Suprapubic skin (tissue), 4 donors: Measurements from ENCODE around the gene ZDHHC24.

Source experiments
- EP300 ChIP-seq: sonication (generic); formaldehyde crosslinking; IDR thresholded peaks from one replicate; pipeline ENCODE4 v1.6.1; 2017; ENCODE audit warnings: antibody characterized with exemption
- POLR2A ChIP-seq, 2 donors: fragments of 450-650 bp; IDR thresholded peaks; one replicate each; pipeline ENCODE4 v1.6.1; 2017; ENCODE audit warnings: antibody characterized with exemption in 2 of 2, mild to moderate bottlenecking in 2 of 2, moderate library complexity in 2 of 2
- POLR2AphosphoS5 ChIP-seq, 3 donors: sonication (generic); formaldehyde crosslinking; IDR thresholded peaks; one replicate each; pipeline ENCODE4 v1.6.1; 2017; ENCODE audit warnings: antibody characterized with exemption in 3 of 3
- TF ChIP-seq, protein P1 (sequence below), 2 donors: fragments of 200-600 bp in 1 of 2; fragments of 450-650 bp in 1 of 2; sonication (generic) in 1 of 2; IDR thresholded peaks; one replicate each; pipeline ENCODE4 v1.5.1; 2016 to 2019; ENCODE audit warnings: antibody characterized with exemption in 2 of 2, mild to moderate bottlenecking in 1 of 2, moderate library complexity in 1 of 2

DNA sequence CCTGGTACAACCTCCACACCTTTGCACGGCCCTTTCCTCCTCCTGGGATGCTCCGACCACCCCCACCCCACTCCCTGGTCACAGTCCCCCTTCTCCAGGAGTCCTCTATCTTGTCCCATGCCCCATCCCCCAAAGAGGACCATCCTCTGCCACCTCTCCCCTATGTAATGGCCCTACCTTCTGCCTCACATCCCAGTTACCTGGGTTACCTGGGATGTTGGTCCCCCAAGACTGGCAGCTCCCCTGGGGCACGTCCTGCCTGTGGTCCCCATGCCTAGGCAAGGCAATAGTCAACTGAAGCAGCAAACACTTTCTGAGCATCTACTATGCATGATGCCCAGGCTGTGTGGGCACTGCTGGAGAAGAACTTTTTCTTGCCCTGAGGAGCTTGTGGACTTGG, 9.6 kb upstream of the ZDHHC24 start:
- TF ChIP-seq EP300 (no peak), POLR2AphosphoS5 (IDR thresholded peaks at IDR 0.05) (no peak), POLR2A (IDR thresholded peaks at IDR 0.05) (no peak)
- TF ChIP-seq, protein P1, sequence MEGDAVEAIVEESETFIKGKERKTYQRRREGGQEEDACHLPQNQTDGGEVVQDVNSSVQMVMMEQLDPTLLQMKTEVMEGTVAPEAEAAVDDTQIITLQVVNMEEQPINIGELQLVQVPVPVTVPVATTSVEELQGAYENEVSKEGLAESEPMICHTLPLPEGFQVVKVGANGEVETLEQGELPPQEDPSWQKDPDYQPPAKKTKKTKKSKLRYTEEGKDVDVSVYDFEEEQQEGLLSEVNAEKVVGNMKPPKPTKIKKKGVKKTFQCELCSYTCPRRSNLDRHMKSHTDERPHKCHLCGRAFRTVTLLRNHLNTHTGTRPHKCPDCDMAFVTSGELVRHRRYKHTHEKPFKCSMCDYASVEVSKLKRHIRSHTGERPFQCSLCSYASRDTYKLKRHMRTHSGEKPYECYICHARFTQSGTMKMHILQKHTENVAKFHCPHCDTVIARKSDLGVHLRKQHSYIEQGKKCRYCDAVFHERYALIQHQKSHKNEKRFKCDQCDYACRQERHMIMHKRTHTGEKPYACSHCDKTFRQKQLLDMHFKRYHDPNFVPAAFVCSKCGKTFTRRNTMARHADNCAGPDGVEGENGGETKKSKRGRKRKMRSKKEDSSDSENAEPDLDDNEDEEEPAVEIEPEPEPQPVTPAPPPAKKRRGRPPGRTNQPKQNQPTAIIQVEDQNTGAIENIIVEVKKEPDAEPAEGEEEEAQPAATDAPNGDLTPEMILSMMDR (IDR thresholded peaks at IDR 0.05) = no peak
